ENCODE results near the gene BROX.

BROX gene

GRCh38 chr1:222691016-222691415, 21.3 kb upstream of the BROX start:
- H3K27me3 Mint-ChIP-seq (ENCODE audit: low read depth): no peaks in the 10 kb centered on the region

DNA sequence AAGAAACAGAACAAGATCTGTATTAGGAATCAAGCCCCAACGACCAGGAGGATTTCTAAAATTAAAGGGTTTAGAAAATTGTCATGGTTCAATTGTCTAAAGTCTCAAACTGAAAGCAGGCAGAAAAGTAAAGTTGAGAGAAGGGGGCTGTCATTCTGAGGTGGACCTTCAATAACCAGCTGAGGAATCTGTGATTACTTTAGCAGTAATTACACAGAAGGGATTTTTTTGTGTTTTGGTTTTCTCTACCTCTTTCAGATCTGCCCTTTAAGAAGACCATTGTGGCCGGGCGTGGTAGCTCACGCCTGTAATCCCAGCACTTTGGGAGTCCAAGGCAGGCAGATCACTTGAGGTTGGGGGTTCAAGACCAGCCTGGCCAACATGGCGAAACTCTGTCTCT, 17.4 kb upstream of the BROX start:
- Mint-ChIP-seq H3K36me3 (ENCODE audit: low read depth) (peaks cover 12% of the 10 kb centered on the region), H3K4me1 (no peaks in the 10 kb centered on the region), H3K9me3 (no peaks in the 10 kb centered on the region), H3K27ac (no peak overlapping the region), H3K27me3 (ENCODE audit: low read depth) (no peaks in the 10 kb centered on the region), H3K4me3 (no peak overlapping the region)
- no peak for TF ChIP-seq CTCF (IDR thresholded peaks at IDR 0.05; ENCODE audit: unreplicated experiment in 3 of 3)

More at GRCh38 chr1:222691016-222691415, 21.3 kb upstream of the BROX start:
- H3K4me3 Mint-ChIP-seq: no peak overlapping the region
- peaks cover 9% of the 10 kb centered on the region for H3K36me3 Mint-ChIP-seq (ENCODE audit: low read depth)
- no peak for TF ChIP-seq CTCF (IDR thresholded peaks at IDR 0.05; ENCODE audit: unreplicated experiment in 3 of 3)
- no peaks in the 10 kb centered on the region for H3K9me3 Mint-ChIP-seq
- peak overlapping the region in 1 of 3 experiments; percentile 13 for H3K27ac Mint-ChIP-seq
- H3K4me1 Mint-ChIP-seq: no peaks in the 10 kb centered on the region

- TF ChIP-seq CTCF (IDR thresholded peaks at IDR 0.05; ENCODE audit: unreplicated experiment in 3 of 3): no peak
- H3K27me3 Mint-ChIP-seq (ENCODE audit: low read depth): no peaks in the 10 kb centered on the region
- no peak overlapping the region for H3K4me3 Mint-ChIP-seq
- peaks cover 24% of the 10 kb centered on the region for H3K36me3 Mint-ChIP-seq (ENCODE audit: low read depth)
- H3K27ac Mint-ChIP-seq: no peak overlapping the region
- no peaks in the 10 kb centered on the region for H3K9me3 Mint-ChIP-seq
- H3K4me1 Mint-ChIP-seq: no peaks in the 10 kb centered on the region
Measured at GRCh38 chr1:222696741-222697140, 15.6 kb upstream of the BROX start.

GRCh38 chr1:222697203-222697602, 15.2 kb upstream of the BROX start:
- no peak overlapping the region for H3K27ac Mint-ChIP-seq
- H3K36me3 Mint-ChIP-seq (ENCODE audit: low read depth): peaks cover 25% of the 10 kb centered on the region
- no peak for TF ChIP-seq CTCF (IDR thresholded peaks at IDR 0.05; ENCODE audit: unreplicated experiment in 3 of 3)
- H3K4me1 Mint-ChIP-seq: no peaks in the 10 kb centered on the region
- H3K27me3 Mint-ChIP-seq (ENCODE audit: low read depth): no peaks in the 10 kb centered on the region
- H3K9me3 Mint-ChIP-seq: no peaks in the 10 kb centered on the region
- H3K4me3 Mint-ChIP-seq: no peak overlapping the region

- no peak for TF ChIP-seq CTCF (IDR thresholded peaks at IDR 0.05; ENCODE audit: unreplicated experiment in 3 of 3)
- no peaks in the 10 kb centered on the region for H3K4me1 Mint-ChIP-seq
- H3K9me3 Mint-ChIP-seq: no peaks in the 10 kb centered on the region
- no peaks in the 10 kb centered on the region for H3K27me3 Mint-ChIP-seq (ENCODE audit: low read depth)
- H3K36me3 Mint-ChIP-seq (ENCODE audit: low read depth): peaks cover 32% of the 10 kb centered on the region
- H3K27ac Mint-ChIP-seq: no peak overlapping the region
- no peak overlapping the region for H3K4me3 Mint-ChIP-seq
Measured at GRCh38 chr1:222697826-222698225, 14.5 kb upstream of the BROX start.

GRCh38 chr1:222702210-222702609, 10.2 kb upstream of the BROX start:
- peaks cover 18% of the 10 kb centered on the region for H3K9me3 Mint-ChIP-seq

More at GRCh38 chr1:222702210-222702609, 10.2 kb upstream of the BROX start:
- no peak overlapping the region for H3K27ac Mint-ChIP-seq
- H3K4me1 Mint-ChIP-seq: no peaks in the 10 kb centered on the region
- H3K36me3 Mint-ChIP-seq (ENCODE audit: low read depth): peaks cover 68% of the 10 kb centered on the region
- TF ChIP-seq CTCF (IDR thresholded peaks at IDR 0.05; ENCODE audit: unreplicated experiment in 3 of 3): no peak
- no peaks in the 10 kb centered on the region for H3K27me3 Mint-ChIP-seq (ENCODE audit: low read depth)
- H3K4me3 Mint-ChIP-seq: no peak overlapping the region
